Mesenchymal stem cell (in vitro differentiated cells and primary cell): ENCODE data around the gene GLCE.

Source experiments
- DNase-seq: peaks from one replicate; pipeline ENCODE4 v3.0.0-alpha.2; 2013
- H2AFZ ChIP-seq: one replicate; pipeline ENCODE4 v1.6.1; 2013; ENCODE audit warnings: low read depth, mild to moderate bottlenecking, control low read depth, inconsistent platforms, low read length, moderate library complexity
- H2AK5ac ChIP-seq: 2 replicates; pipeline ENCODE4 v1.6.1; 2013; ENCODE audit warnings: low read length, moderate library complexity, mild to moderate bottlenecking, inconsistent platforms; ENCODE audit not compliant: severe bottlenecking
- H2BK120ac ChIP-seq: one replicate; pipeline ENCODE4 v1.6.1; 2013; ENCODE audit warnings: low read depth, mild to moderate bottlenecking, inconsistent platforms, low read length, moderate library complexity
- H2BK12ac ChIP-seq, 2 experiments: one replicate each; pipeline ENCODE4 v1.6.1; 2013; ENCODE audit warnings: inconsistent platforms in 2 of 2, low read length in 2 of 2, mild to moderate bottlenecking in 2 of 2, moderate library complexity in 2 of 2, control low read depth in 1 of 2
- H2BK15ac ChIP-seq: one replicate; pipeline ENCODE4 v1.6.1; 2013; ENCODE audit warnings: mild to moderate bottlenecking, low read depth, inconsistent platforms; ENCODE audit not compliant: poor library complexity, severe bottlenecking
- H2BK5ac ChIP-seq: 2 replicates; pipeline ENCODE4 v1.6.1; 2013; ENCODE audit warnings: low read depth, mild to moderate bottlenecking, low read length, control low read depth, inconsistent platforms; ENCODE audit not compliant: poor library complexity, severe bottlenecking
- H3K14ac ChIP-seq, 2 experiments: one replicate each; pipeline ENCODE4 v1.6.1; 2013; ENCODE audit warnings: inconsistent platforms in 2 of 2, low read length in 2 of 2, control low read depth in 1 of 2, mild to moderate bottlenecking in 1 of 2, moderate library complexity in 1 of 2
- H3K18ac ChIP-seq, 2 experiments: one replicate each; pipeline ENCODE4 v1.6.1; 2013; ENCODE audit warnings: inconsistent platforms in 2 of 2, low read length in 2 of 2, control low read depth in 1 of 2, low read depth in 1 of 2, mild to moderate bottlenecking in 1 of 2
- H3K23ac ChIP-seq, 2 experiments: one replicate each; pipeline ENCODE4 v1.6.1; 2013; ENCODE audit warnings: inconsistent platforms in 2 of 2, low read length in 2 of 2, mild to moderate bottlenecking in 2 of 2, moderate library complexity in 2 of 2, control low read depth in 1 of 2
- H3K27ac ChIP-seq: 2 replicates; pipeline ENCODE4 v1.5.1; 2013; ENCODE audit warnings: mild to moderate bottlenecking, moderate library complexity, low read length, control low read depth, inconsistent platforms; ENCODE audit not compliant: poor library complexity, severe bottlenecking
- H3K27me3 ChIP-seq, 2 experiments: 2 replicates each; pipeline versions ENCODE4 v1.6.1 to v1.7.0; 2013; ENCODE audit warnings: low read length in 2 of 2, mild to moderate bottlenecking in 2 of 2, moderate library complexity in 2 of 2, control low read depth in 1 of 2, inconsistent platforms in 1 of 2; ENCODE audit not compliant: control insufficient read depth in 1 of 2, insufficient read depth in 1 of 2
- H3K36me3 ChIP-seq, 2 experiments: 2 replicates each; pipeline versions ENCODE4 v1.6.1 to v1.7.0; 2013; ENCODE audit warnings: low read length in 2 of 2, control low read depth in 1 of 2, inconsistent platforms in 1 of 2, low read depth in 1 of 2, mild to moderate bottlenecking in 1 of 2; ENCODE audit not compliant: insufficient read depth in 2 of 2, control insufficient read depth in 1 of 2
- H3K4ac ChIP-seq, 2 experiments: one replicate each; pipeline ENCODE4 v1.6.1; 2013; ENCODE audit warnings: inconsistent platforms in 2 of 2, low read length in 2 of 2, mild to moderate bottlenecking in 2 of 2, moderate library complexity in 2 of 2, control low read depth in 1 of 2, low read depth in 1 of 2
- H3K4me1 ChIP-seq: 2 replicates; pipeline ENCODE4 v1.6.1; 2013; ENCODE audit warnings: low read depth, low read length, control low read depth; ENCODE audit not compliant: control insufficient read depth, insufficient read depth
- H3K4me2 ChIP-seq: 2 replicates; pipeline ENCODE4 v1.6.1; 2013; ENCODE audit warnings: low read length, mild to moderate bottlenecking, inconsistent platforms; ENCODE audit not compliant: poor library complexity, severe bottlenecking
- H3K4me3 ChIP-seq, 2 experiments: 2 replicates each; pipeline versions ENCODE4 v1.5.1 to v1.7.0; 2013; ENCODE audit warnings: low read length in 2 of 2, mild to moderate bottlenecking in 2 of 2, control low read depth in 1 of 2, low read depth in 1 of 2; ENCODE audit not compliant: insufficient read depth in 1 of 2
- H3K79me1 ChIP-seq: replicated peaks from 2 replicates; pipeline ENCODE4 v1.6.1; 2013; ENCODE audit warnings: mild to moderate bottlenecking, control low read depth, low read length, inconsistent platforms; ENCODE audit not compliant: poor library complexity, severe bottlenecking
- H3K9ac ChIP-seq: 2 replicates; pipeline ENCODE4 v1.7.0; 2013; ENCODE audit warnings: mild to moderate bottlenecking, low read length, moderate library complexity
- H3K9me3 ChIP-seq: 2 replicates; pipeline ENCODE4 v1.7.0; 2013; ENCODE audit warnings: mild to moderate bottlenecking, low read length; ENCODE audit not compliant: control insufficient read depth
- H4K8ac ChIP-seq: one replicate; pipeline ENCODE4 v1.6.1; 2013; ENCODE audit warnings: inconsistent platforms, mild to moderate bottlenecking, low read length, moderate library complexity
- H4K91ac ChIP-seq: one replicate; pipeline ENCODE4 v1.6.1; 2013; ENCODE audit warnings: mild to moderate bottlenecking, low read length, inconsistent platforms
- WGBS: methylation state at CpG from one replicate; pipeline ENCODE4 v1.1.7; 2013; ENCODE audit warnings: mixed read lengths; 5-methylcytosine and 5-hydroxymethylcytosine counted together

The GLCE gene

DNA sequence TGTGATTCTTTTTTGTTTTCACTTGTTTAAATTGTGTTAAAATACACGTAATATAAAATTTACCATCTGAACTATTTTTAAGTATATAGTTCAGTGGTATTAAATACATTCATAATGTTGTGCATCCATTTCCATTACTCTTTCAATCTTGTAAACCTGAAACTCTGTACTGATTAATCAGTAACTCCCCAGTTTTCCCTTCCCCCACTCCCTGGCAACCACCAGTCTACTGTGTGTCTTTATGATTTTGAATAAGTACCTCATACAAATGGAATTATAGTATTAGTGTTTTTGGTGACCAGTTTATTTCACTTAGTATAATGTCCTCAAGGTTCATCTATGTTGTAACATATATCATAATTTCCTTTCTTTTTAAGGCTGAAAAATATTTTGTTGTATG lies 59.3 kb downstream of the GLCE start:
- Histone ChIP-seq H2BK12ac (no peak overlapping the region), H3K14ac (no peak overlapping the region)

DNA sequence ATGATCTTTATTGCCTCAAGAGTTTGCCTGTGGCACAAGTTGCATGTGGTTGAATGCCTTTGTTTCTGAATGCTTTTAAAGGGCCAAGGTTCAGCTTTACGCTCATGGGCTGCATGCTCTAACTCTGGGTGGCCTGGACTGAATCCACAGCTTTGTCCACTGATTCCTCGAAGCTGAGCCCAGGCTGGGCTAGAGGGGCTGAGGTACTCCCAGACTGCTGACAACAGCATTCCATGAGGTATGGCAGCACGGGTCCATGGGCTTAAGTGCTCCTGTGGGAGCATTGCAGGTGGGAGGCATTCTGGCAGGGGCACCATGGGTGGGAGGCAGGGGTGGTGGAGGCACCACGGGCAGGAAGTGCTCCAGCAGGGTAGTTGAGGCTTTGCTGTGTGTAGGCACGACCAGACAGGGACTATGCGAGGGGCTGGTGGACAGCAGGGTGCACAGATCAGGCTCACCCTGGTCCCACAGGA lies 61.6 kb downstream of the GLCE start:
- H3K9ac ChIP-seq = no peak overlapping the region
- no peaks in the 10 kb centered on the region for H3K27me3 ChIP-seq
- H2BK5ac ChIP-seq = no peak overlapping the region
- H3K4ac ChIP-seq = no peak overlapping the region
- no peak overlapping the region for H3K4me2 ChIP-seq
- H4K8ac ChIP-seq = no peak overlapping the region
- no peak overlapping the region for H2AFZ ChIP-seq
- H2BK15ac ChIP-seq = no peak overlapping the region
- no peak overlapping the region for H2AK5ac ChIP-seq
- peaks cover 3% of the 10 kb centered on the region for H3K79me1 ChIP-seq
- DNase-seq = no peak
- H2BK120ac ChIP-seq = no peak overlapping the region
- H3K9me3 ChIP-seq = peaks cover 3% of the 10 kb centered on the region
- H2BK12ac ChIP-seq = peak overlapping the region in 1 of 2 experiments; percentile 6
- H3K27ac ChIP-seq = no peak overlapping the region
- WGBS = 91% methylated on average over 6 of the region's 6 CpGs
- no peak overlapping the region for H3K4me3 ChIP-seq
- H3K14ac ChIP-seq = no peak overlapping the region
- H3K36me3 ChIP-seq = peaks cover 0 to 4% of the 10 kb centered on the region in 2 experiments
- no peak overlapping the region for H3K23ac ChIP-seq
- no peaks in the 10 kb centered on the region for H3K4me1 ChIP-seq
- no peak overlapping the region for H4K91ac ChIP-seq
- no peak overlapping the region for H3K18ac ChIP-seq

More for the DNA sequence above, 59.3 kb downstream of the GLCE start:
- Histone ChIP-seq H2BK120ac (no peak overlapping the region), H3K23ac (no peak overlapping the region), H2BK5ac (no peak overlapping the region), H2BK15ac (no peak overlapping the region), H3K79me1 (peaks cover 3% of the 10 kb centered on the region), H3K4me2 (no peak overlapping the region), H3K36me3 (peaks cover 0 to 4% of the 10 kb centered on the region in 2 experiments), H3K4me3 (no peak overlapping the region), H3K18ac (no peak overlapping the region), H4K91ac (no peak overlapping the region), H3K4me1 (no peaks in the 10 kb centered on the region), H3K27ac (no peak overlapping the region), H2AK5ac (no peak overlapping the region), H2AFZ (no peak overlapping the region), H3K9me3 (peaks cover 3% of the 10 kb centered on the region), H3K27me3 (no peaks in the 10 kb centered on the region), H4K8ac (no peak overlapping the region), H3K4ac (no peak overlapping the region), H3K9ac (no peak overlapping the region)
- DNase-seq = no peak
- WGBS = no CpG with 5 or more reads among the region's 1 CpG

- H3K9ac ChIP-seq = no peak overlapping the region
- H3K14ac ChIP-seq = no peak overlapping the region
- no peak overlapping the region for H3K4me2 ChIP-seq
- no peak overlapping the region for H2BK120ac ChIP-seq
- H3K23ac ChIP-seq = no peak overlapping the region
- no peak overlapping the region for H3K4ac ChIP-seq
- no peak overlapping the region for H2BK5ac ChIP-seq
- no peak overlapping the region for H4K8ac ChIP-seq
- no peak overlapping the region for H2BK15ac ChIP-seq
- no peak overlapping the region for H3K18ac ChIP-seq
- H3K4me3 ChIP-seq = no peak overlapping the region
- H3K9me3 ChIP-seq = peaks cover 3% of the 10 kb centered on the region
- H2AFZ ChIP-seq = no peak overlapping the region
- peaks cover 0 to 4% of the 10 kb centered on the region in 2 experiments for H3K36me3 ChIP-seq
- H4K91ac ChIP-seq = no peak overlapping the region
- H3K27me3 ChIP-seq = no peaks in the 10 kb centered on the region
- no peaks in the 10 kb centered on the region for H3K4me1 ChIP-seq
- H2AK5ac ChIP-seq = no peak overlapping the region
- no peak overlapping the region for H2BK12ac ChIP-seq
- WGBS = 90% methylated on average over 2 of the region's 4 CpGs
- no peak for DNase-seq
- peaks cover 3% of the 10 kb centered on the region for H3K79me1 ChIP-seq
- H3K27ac ChIP-seq = no peak overlapping the region
These were observed 62.8 kb downstream of the GLCE start for GRCh38 chr15:69223083-69223813.

DNA sequence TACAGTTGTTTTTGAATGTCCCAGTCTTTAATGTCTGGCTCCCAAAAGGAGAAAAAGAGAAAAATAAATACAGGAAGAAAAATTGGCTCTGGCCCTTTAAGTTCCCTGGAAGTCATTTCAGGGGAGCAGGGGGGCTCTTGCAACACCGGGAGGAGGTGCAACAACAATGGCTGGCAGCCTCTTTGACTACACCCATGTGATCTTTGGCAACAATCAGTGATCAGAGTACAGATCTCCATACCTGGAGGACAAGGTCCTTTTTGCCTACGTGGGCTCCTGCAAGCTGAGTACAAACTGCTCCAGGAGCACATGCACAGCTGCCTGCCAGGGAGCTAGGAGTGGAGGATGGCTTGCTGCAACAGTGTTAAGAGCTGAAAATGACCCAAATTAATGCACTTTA lies 63.9 kb downstream of the GLCE start:
- DNase-seq = no peak
- H3K4me3 ChIP-seq = no peak overlapping the region
- H2BK12ac ChIP-seq = no peak overlapping the region
- no peak overlapping the region for H3K9ac ChIP-seq
- H3K36me3 ChIP-seq = peaks cover 4 to 6% of the 10 kb centered on the region in 2 experiments
- H3K4me2 ChIP-seq = no peak overlapping the region
- no peak overlapping the region for H4K91ac ChIP-seq
- H2AK5ac ChIP-seq = no peak overlapping the region
- H2BK5ac ChIP-seq = no peak overlapping the region
- H2AFZ ChIP-seq = no peak overlapping the region
- no peak overlapping the region for H2BK15ac ChIP-seq
- H3K27me3 ChIP-seq = no peaks in the 10 kb centered on the region
- no peak overlapping the region for H3K4ac ChIP-seq
- no peak overlapping the region for H3K27ac ChIP-seq
- peaks cover 3% of the 10 kb centered on the region for H3K79me1 ChIP-seq
- H3K9me3 ChIP-seq = no peaks in the 10 kb centered on the region
- no peak overlapping the region for H3K14ac ChIP-seq
- no peak overlapping the region for H3K23ac ChIP-seq
- no peak overlapping the region for H2BK120ac ChIP-seq
- no peak overlapping the region for H4K8ac ChIP-seq
- 70% methylated on average over 2 of the region's 2 CpGs for WGBS
- no peak overlapping the region for H3K18ac ChIP-seq
- H3K4me1 ChIP-seq = no peaks in the 10 kb centered on the region
